HL-60 (cell line): Measurements from ENCODE around the gene SOWAHB.

Source experiments
- CTCF ChIP-seq: IDR thresholded peaks from one replicate; pipeline ENCODE4 v1.5.1; 2011; ENCODE audit warnings: low read length, control low read depth, inconsistent platforms; ENCODE audit not compliant: insufficient read depth
- GABPA ChIP-seq: IDR thresholded peaks from 2 replicates; pipeline ENCODE4 v1.6.1; 2012; ENCODE audit warnings: low read depth
- POLR2AphosphoS5 ChIP-seq: IDR thresholded peaks from 2 replicates; pipeline ENCODE4 v1.6.1; 2012; ENCODE audit warnings: low read depth

- TF ChIP-seq POLR2AphosphoS5 (no peak), CTCF (no peak), GABPA (no peak)
Measured at GRCh38 chr4:76897536-76898384, at the start of gene SOWAHB.
